Rectal smooth muscle tissue (tissue), 1 donor: ENCODE measurements around the gene IL1RAPL2.

Experiments
- H3K27ac ChIP-seq: one replicate; pipeline ENCODE4 v1.7.0; 2013; ENCODE audit warnings: low read depth, low read length, inconsistent platforms
- H3K27me3 ChIP-seq: one replicate; pipeline ENCODE4 v1.7.0; 2013; ENCODE audit warnings: low read length; ENCODE audit not compliant: control insufficient read depth, insufficient read depth
- H3K36me3 ChIP-seq: one replicate; pipeline ENCODE4 v1.7.0; 2013; ENCODE audit warnings: low read length; ENCODE audit not compliant: control insufficient read depth, insufficient read depth
- H3K4me1 ChIP-seq: one replicate; pipeline ENCODE4 v1.7.0; 2013; ENCODE audit warnings: low read length; ENCODE audit not compliant: control insufficient read depth, insufficient read depth
- H3K4me3 ChIP-seq: one replicate; pipeline ENCODE4 v1.7.0; 2013; ENCODE audit warnings: low read length
- H3K9ac ChIP-seq: one replicate; pipeline ENCODE4 v1.7.0; 2013; ENCODE audit warnings: low read length

Gene IL1RAPL2

GRCh38 chrX:105315248-105315647 is 749.2 kb downstream of the IL1RAPL2 start:
- H3K4me1 ChIP-seq: no peaks in the 10 kb centered on the region
- H3K4me3 ChIP-seq: no peak overlapping the region
- H3K27ac ChIP-seq: no peak overlapping the region
- no peak overlapping the region for H3K9ac ChIP-seq
- no peaks in the 10 kb centered on the region for H3K36me3 ChIP-seq
- H3K27me3 ChIP-seq: no peaks in the 10 kb centered on the region

- Histone ChIP-seq H3K27ac (no peak overlapping the region), H3K4me3 (no peak overlapping the region), H3K36me3 (no peaks in the 10 kb centered on the region), H3K27me3 (no peaks in the 10 kb centered on the region), H3K4me1 (no peaks in the 10 kb centered on the region), H3K9ac (no peak overlapping the region)
Measured at GRCh38 chrX:105317117-105317516, 751.1 kb downstream of the IL1RAPL2 start.

- Histone ChIP-seq H3K27ac (no peak overlapping the region), H3K4me1 (no peaks in the 10 kb centered on the region), H3K9ac (no peak overlapping the region), H3K36me3 (no peaks in the 10 kb centered on the region), H3K4me3 (no peak overlapping the region), H3K27me3 (no peaks in the 10 kb centered on the region)
Measured at GRCh38 chrX:105323928-105324327, 757.9 kb downstream of the IL1RAPL2 start.

- H3K27ac ChIP-seq: no peak overlapping the region
- no peak overlapping the region for H3K9ac ChIP-seq
- H3K27me3 ChIP-seq: no peaks in the 10 kb centered on the region
Measured at GRCh38 chrX:105328773-105329172, 762.8 kb downstream of the IL1RAPL2 start.

GRCh38 chrX:105331244-105331643 is 765.2 kb downstream of the IL1RAPL2 start:
- Histone ChIP-seq H3K4me1 (no peaks in the 10 kb centered on the region), H3K9ac (no peak overlapping the region), H3K36me3 (no peaks in the 10 kb centered on the region), H3K27ac (no peak overlapping the region), H3K4me3 (no peak overlapping the region), H3K27me3 (no peaks in the 10 kb centered on the region)

More at GRCh38 chrX:105328773-105329172, 762.8 kb downstream of the IL1RAPL2 start:
- no peaks in the 10 kb centered on the region for H3K4me1 ChIP-seq
- H3K4me3 ChIP-seq: no peak overlapping the region
- H3K36me3 ChIP-seq: no peaks in the 10 kb centered on the region

- no peaks in the 10 kb centered on the region for H3K27me3 ChIP-seq
Measured at GRCh38 chrX:105347373-105347772, 781.4 kb downstream of the IL1RAPL2 start.

GRCh38 chrX:105349476-105349875 is 783.5 kb downstream of the IL1RAPL2 start:
- Histone ChIP-seq H3K4me1 (no peaks in the 10 kb centered on the region), H3K4me3 (no peak overlapping the region), H3K9ac (no peak overlapping the region), H3K27ac (no peak overlapping the region), H3K27me3 (no peaks in the 10 kb centered on the region), H3K36me3 (no peaks in the 10 kb centered on the region)

More at GRCh38 chrX:105347373-105347772, 781.4 kb downstream of the IL1RAPL2 start:
- H3K4me3 ChIP-seq: no peak overlapping the region
- H3K9ac ChIP-seq: no peak overlapping the region
- H3K36me3 ChIP-seq: no peaks in the 10 kb centered on the region
- no peaks in the 10 kb centered on the region for H3K4me1 ChIP-seq
- H3K27ac ChIP-seq: no peak overlapping the region

- Histone ChIP-seq H3K9ac (no peak overlapping the region), H3K27ac (no peak overlapping the region), H3K4me1 (no peaks in the 10 kb centered on the region), H3K4me3 (no peak overlapping the region), H3K36me3 (no peaks in the 10 kb centered on the region), H3K27me3 (no peaks in the 10 kb centered on the region)
Measured at GRCh38 chrX:105375816-105376215, 809.8 kb downstream of the IL1RAPL2 start.

GRCh38 chrX:105424729-105425128 is 858.7 kb downstream of the IL1RAPL2 start:
- Histone ChIP-seq H3K4me1 (no peaks in the 10 kb centered on the region), H3K27ac (no peak overlapping the region), H3K36me3 (no peaks in the 10 kb centered on the region), H3K4me3 (no peak overlapping the region), H3K9ac (no peak overlapping the region), H3K27me3 (no peaks in the 10 kb centered on the region)

- H3K4me1 ChIP-seq: no peaks in the 10 kb centered on the region
- H3K4me3 ChIP-seq: no peak overlapping the region
- no peaks in the 10 kb centered on the region for H3K27me3 ChIP-seq
- H3K36me3 ChIP-seq: no peaks in the 10 kb centered on the region
- H3K9ac ChIP-seq: no peak overlapping the region
- H3K27ac ChIP-seq: no peak overlapping the region
Measured at GRCh38 chrX:105451401-105451800, 885.4 kb downstream of the IL1RAPL2 start.

- H3K36me3 ChIP-seq: no peaks in the 10 kb centered on the region
- no peak overlapping the region for H3K4me3 ChIP-seq
- no peak overlapping the region for H3K9ac ChIP-seq
- no peaks in the 10 kb centered on the region for H3K4me1 ChIP-seq
- H3K27me3 ChIP-seq: no peaks in the 10 kb centered on the region
- no peak overlapping the region for H3K27ac ChIP-seq
Measured at GRCh38 chrX:105458846-105459245, 892.8 kb downstream of the IL1RAPL2 start.

GRCh38 chrX:105460376-105460775 is 894.4 kb downstream of the IL1RAPL2 start:
- Histone ChIP-seq H3K4me3 (no peak overlapping the region), H3K36me3 (no peaks in the 10 kb centered on the region), H3K4me1 (no peaks in the 10 kb centered on the region), H3K27me3 (no peaks in the 10 kb centered on the region), H3K9ac (no peak overlapping the region), H3K27ac (no peak overlapping the region)

- no peaks in the 10 kb centered on the region for H3K36me3 ChIP-seq
- no peak overlapping the region for H3K9ac ChIP-seq
- H3K27ac ChIP-seq: no peak overlapping the region
- H3K4me1 ChIP-seq: no peaks in the 10 kb centered on the region
- no peak overlapping the region for H3K4me3 ChIP-seq
- H3K27me3 ChIP-seq: no peaks in the 10 kb centered on the region
Measured at GRCh38 chrX:105461016-105461415, 895.0 kb downstream of the IL1RAPL2 start.
